Activated T-cell treated with anti-CD3 and anti-CD28 coated beads, Interleukin-2, amount 50 U/mL, for 4 hours (primary cell): ENCODE results near the gene CLEC5A. TPM values are rescaled to one million over a fixed set of nuclear protein-coding genes. Genes with fewer than 3 reads are reported as not detected.
"Not testable (repeated sequence)": the region's sequence is repeated elsewhere in the genome, so short reads cannot be mapped to it uniquely, and the experiment has no call there.

Source experiments
- ATAC-seq, 2 donors: fragments of 200-7000 bp; cut with Tn5 transposase; one replicate each; pipeline ENCODE4 v1.10.0; 2021
- DNase-seq: peaks from one replicate; pipeline ENCODE4 v3.0.0-alpha.2; 2020
- H3K27me3 Mint-ChIP-seq: one replicate; pipeline ENCODE4 v1.8.0; 2021; ENCODE audit warnings: low read depth, mixed read lengths
- H3K36me3 Mint-ChIP-seq: one replicate; pipeline ENCODE4 v1.8.0; 2022; ENCODE audit warnings: mixed read lengths; ENCODE audit not compliant: insufficient read depth
- H3K4me1 Mint-ChIP-seq: one replicate; pipeline ENCODE4 v1.8.0; 2021; ENCODE audit warnings: low read depth, mixed read lengths
- H3K4me3 Mint-ChIP-seq: one replicate; pipeline ENCODE4 v1.8.0; 2021; ENCODE audit warnings: mild to moderate bottlenecking, moderate library complexity, mixed read lengths
- H3K9me3 Mint-ChIP-seq: one replicate; pipeline ENCODE4 v1.8.0; 2021; ENCODE audit warnings: mixed read lengths
- total RNA-seq, 3 donors: library from RNA; stranded (reverse); gene quantifications; one replicate each; pipeline ENCODE4 v1.2.1, GENCODE V29; 2021

CLEC5A gene
- total RNA-seq = not detected

- no peak within 1 kb of the TSS for H3K4me3 Mint-ChIP-seq
- no peaks in the 10 kb centered on the region for H3K36me3 Mint-ChIP-seq
- H3K9me3 Mint-ChIP-seq = no peaks in the 10 kb centered on the region
- no peaks in the 10 kb centered on the region for H3K4me1 Mint-ChIP-seq
- no peak for ATAC-seq
- DNase-seq = no peak
- no peaks in the 10 kb centered on the region for H3K27me3 Mint-ChIP-seq
Observed at GRCh38 chr7:141946796-141947195, at the start of gene CLEC5A. CLEC5A (minus strand) TSS chr7:141946974; CDS start chr7:141946292, 682 bp downstream.

GRCh38 chr7:141993354-141993753 is 46.6 kb upstream of the CLEC5A start:
- peaks cover 2% of the 10 kb centered on the region for H3K9me3 Mint-ChIP-seq
- H3K27me3 Mint-ChIP-seq = peaks cover 3% of the 10 kb centered on the region
- ATAC-seq (no peak), DNase-seq (no peak)
- H3K36me3 Mint-ChIP-seq = no peaks in the 10 kb centered on the region
- H3K4me1 Mint-ChIP-seq = peaks cover 7% of the 10 kb centered on the region
- H3K4me3 Mint-ChIP-seq = no peak overlapping the region

GRCh38 chr7:141992688-141993087 is 45.9 kb upstream of the CLEC5A start:
- H3K4me3 Mint-ChIP-seq = no peak overlapping the region
- ATAC-seq = no peak
- H3K27me3 Mint-ChIP-seq = peaks cover 2% of the 10 kb centered on the region
- no peaks in the 10 kb centered on the region for H3K36me3 Mint-ChIP-seq
- no peaks in the 10 kb centered on the region for H3K9me3 Mint-ChIP-seq
- no peak for DNase-seq
- H3K4me1 Mint-ChIP-seq = peaks cover 7% of the 10 kb centered on the region

- no peak for ATAC-seq
- Mint-ChIP-seq H3K36me3 (no peaks in the 10 kb centered on the region), H3K9me3 (no peaks in the 10 kb centered on the region), H3K27me3 (peaks cover 2% of the 10 kb centered on the region), H3K4me1 (peaks cover 7% of the 10 kb centered on the region), H3K4me3 (no peak overlapping the region)
- DNase-seq = no peak
Observed at GRCh38 chr7:141992156-141992555, 45.4 kb upstream of the CLEC5A start.

GRCh38 chr7:141991140-141991539 is 44.4 kb upstream of the CLEC5A start:
- peaks cover 7% of the 10 kb centered on the region for H3K4me1 Mint-ChIP-seq

GRCh38 chr7:141990011-141990725 is 43.4 kb upstream of the CLEC5A start:
- DNase-seq = no peak
- no peak for ATAC-seq
- Mint-ChIP-seq H3K4me3 (no peak overlapping the region), H3K36me3 (no peaks in the 10 kb centered on the region), H3K27me3 (peaks cover 2% of the 10 kb centered on the region), H3K9me3 (no peaks in the 10 kb centered on the region), H3K4me1 (peaks cover 7% of the 10 kb centered on the region)

More at GRCh38 chr7:141991140-141991539, 44.4 kb upstream of the CLEC5A start:
- ATAC-seq (no peak), DNase-seq (no peak)
- H3K9me3 Mint-ChIP-seq = no peaks in the 10 kb centered on the region
- peaks cover 2% of the 10 kb centered on the region for H3K27me3 Mint-ChIP-seq
- H3K36me3 Mint-ChIP-seq = no peaks in the 10 kb centered on the region
- no peak overlapping the region for H3K4me3 Mint-ChIP-seq

- DNase-seq, H3K9me3 Mint-ChIP-seq, ATAC-seq, H3K27me3 Mint-ChIP-seq, H3K4me3 Mint-ChIP-seq, H3K36me3 Mint-ChIP-seq, H3K4me1 Mint-ChIP-seq: not testable (repeated sequence)
Observed at GRCh38 chr7:141987803-141988202, 41.0 kb upstream of the CLEC5A start.

- Mint-ChIP-seq H3K9me3 (no peaks in the 10 kb centered on the region), H3K27me3 (no peaks in the 10 kb centered on the region), H3K36me3 (no peaks in the 10 kb centered on the region), H3K4me3 (no peak overlapping the region), H3K4me1 (peaks cover 7% of the 10 kb centered on the region)
- ATAC-seq (no peak), DNase-seq (no peak)
Observed at GRCh38 chr7:141986923-141987322, 40.1 kb upstream of the CLEC5A start.

- H3K4me3 Mint-ChIP-seq, H3K9me3 Mint-ChIP-seq, H3K36me3 Mint-ChIP-seq, ATAC-seq, DNase-seq, H3K4me1 Mint-ChIP-seq, H3K27me3 Mint-ChIP-seq: not testable (repeated sequence)
Observed at GRCh38 chr7:141985926-141986325, 39.2 kb upstream of the CLEC5A start.

- no peaks in the 10 kb centered on the region for H3K36me3 Mint-ChIP-seq
- ATAC-seq = no peak
- H3K4me3 Mint-ChIP-seq = no peak overlapping the region
- no peak for DNase-seq
- peaks cover 8% of the 10 kb centered on the region for H3K4me1 Mint-ChIP-seq
- no peaks in the 10 kb centered on the region for H3K9me3 Mint-ChIP-seq
- no peaks in the 10 kb centered on the region for H3K27me3 Mint-ChIP-seq
Observed at GRCh38 chr7:141979568-141979967, 32.8 kb upstream of the CLEC5A start.

- Mint-ChIP-seq H3K9me3 (no peaks in the 10 kb centered on the region), H3K4me3 (no peak overlapping the region), H3K36me3 (no peaks in the 10 kb centered on the region), H3K27me3 (no peaks in the 10 kb centered on the region), H3K4me1 (peaks cover 8% of the 10 kb centered on the region)
- no peak for ATAC-seq
- DNase-seq = no peak
Observed at GRCh38 chr7:141978351-141978750, 31.6 kb upstream of the CLEC5A start.

GRCh38 chr7:141976524-141977245 is 29.9 kb upstream of the CLEC5A start:
- Mint-ChIP-seq H3K27me3 (no peaks in the 10 kb centered on the region), H3K36me3 (no peaks in the 10 kb centered on the region), H3K4me1 (peaks cover 8% of the 10 kb centered on the region), H3K9me3 (no peaks in the 10 kb centered on the region), H3K4me3 (peak overlapping the region; percentile 74)
- no peak for ATAC-seq
- no peak for DNase-seq

- DNase-seq = peak; percentile 61
- Mint-ChIP-seq H3K9me3 (no peaks in the 10 kb centered on the region), H3K4me1 (peaks cover 8% of the 10 kb centered on the region), H3K36me3 (no peaks in the 10 kb centered on the region), H3K27me3 (no peaks in the 10 kb centered on the region), H3K4me3 (peak overlapping the region; percentile 74)
- ATAC-seq = peak; percentile 84 to 86
Observed at GRCh38 chr7:141975806-141976523, 29.2 kb upstream of the CLEC5A start.

- no peak for ATAC-seq
- no peaks in the 10 kb centered on the region for H3K36me3 Mint-ChIP-seq
- H3K4me3 Mint-ChIP-seq = no peak overlapping the region
- H3K9me3 Mint-ChIP-seq = no peaks in the 10 kb centered on the region
- DNase-seq = no peak
- no peaks in the 10 kb centered on the region for H3K27me3 Mint-ChIP-seq
- peaks cover 8% of the 10 kb centered on the region for H3K4me1 Mint-ChIP-seq
Observed at GRCh38 chr7:141974831-141975230, 28.1 kb upstream of the CLEC5A start.
